ENCODE results near the gene RAX. TPM values are rescaled to one million over a fixed set of nuclear protein-coding genes. Genes with fewer than 3 reads are reported as not detected.
"Not testable (repeated sequence)": the region's sequence is repeated elsewhere in the genome, so short reads cannot be mapped to it uniquely, and the experiment has no call there.

RAX gene
- total RNA-seq, 1 donor from 2014 or later: not detected

DNA sequence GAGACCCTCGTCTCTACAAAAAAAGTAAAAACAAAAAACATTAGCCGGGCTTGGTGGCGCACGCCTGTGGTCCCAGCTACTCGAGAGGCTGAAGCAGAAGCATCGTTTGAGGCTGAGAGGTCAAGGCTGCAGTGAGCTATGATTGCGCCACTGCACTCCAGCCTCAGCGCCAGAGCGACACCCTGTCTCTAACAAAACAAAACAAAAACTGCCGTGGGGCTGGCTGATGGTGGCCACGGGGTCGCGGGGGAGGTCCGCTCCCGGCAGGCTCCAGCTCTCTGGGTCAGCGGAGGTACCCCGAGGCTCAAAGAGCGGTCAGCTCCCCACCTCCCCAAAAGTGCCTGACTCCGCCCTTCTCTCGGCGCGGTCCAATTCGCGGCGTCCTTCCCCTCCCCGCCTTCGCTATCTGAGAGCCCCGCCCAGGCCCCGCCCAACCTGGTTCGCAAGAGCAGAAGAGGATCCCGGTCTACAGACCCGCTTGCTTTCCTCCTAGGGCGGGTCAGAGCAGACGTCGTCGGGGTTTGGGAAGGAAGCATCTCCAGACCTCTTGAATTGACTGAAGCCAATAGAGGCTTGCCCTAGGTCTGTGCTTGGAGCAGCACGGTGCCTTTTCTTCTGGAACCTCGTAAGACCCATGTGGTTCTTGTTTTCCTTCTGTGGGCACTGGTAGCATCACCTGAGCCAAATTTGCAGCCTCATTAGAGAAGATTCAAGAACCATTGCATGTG lies 7.8 kb downstream of the RAX start:
- H3K4me3 Mint-ChIP-seq (ENCODE audit: unreplicated experiment): peak overlapping the region; percentile 37
- peaks cover 47% of the 10 kb centered on the region for H3K27me3 Mint-ChIP-seq (ENCODE audit: unreplicated experiment)
- H3K4me1 Mint-ChIP-seq (ENCODE audit: unreplicated experiment): peaks cover 13% of the 10 kb centered on the region
- no peaks in the 10 kb centered on the region for H3K9me3 Mint-ChIP-seq (ENCODE audit: unreplicated experiment)
- no peak overlapping the region for H3K27ac Mint-ChIP-seq (ENCODE audit: unreplicated experiment)
- peaks cover 9% of the 10 kb centered on the region for H3K36me3 Mint-ChIP-seq (ENCODE audit: low read depth, unreplicated experiment)
- DNase-seq (ENCODE audit: low spot score): peak; percentile 26
- TF ChIP-seq, protein P1, sequence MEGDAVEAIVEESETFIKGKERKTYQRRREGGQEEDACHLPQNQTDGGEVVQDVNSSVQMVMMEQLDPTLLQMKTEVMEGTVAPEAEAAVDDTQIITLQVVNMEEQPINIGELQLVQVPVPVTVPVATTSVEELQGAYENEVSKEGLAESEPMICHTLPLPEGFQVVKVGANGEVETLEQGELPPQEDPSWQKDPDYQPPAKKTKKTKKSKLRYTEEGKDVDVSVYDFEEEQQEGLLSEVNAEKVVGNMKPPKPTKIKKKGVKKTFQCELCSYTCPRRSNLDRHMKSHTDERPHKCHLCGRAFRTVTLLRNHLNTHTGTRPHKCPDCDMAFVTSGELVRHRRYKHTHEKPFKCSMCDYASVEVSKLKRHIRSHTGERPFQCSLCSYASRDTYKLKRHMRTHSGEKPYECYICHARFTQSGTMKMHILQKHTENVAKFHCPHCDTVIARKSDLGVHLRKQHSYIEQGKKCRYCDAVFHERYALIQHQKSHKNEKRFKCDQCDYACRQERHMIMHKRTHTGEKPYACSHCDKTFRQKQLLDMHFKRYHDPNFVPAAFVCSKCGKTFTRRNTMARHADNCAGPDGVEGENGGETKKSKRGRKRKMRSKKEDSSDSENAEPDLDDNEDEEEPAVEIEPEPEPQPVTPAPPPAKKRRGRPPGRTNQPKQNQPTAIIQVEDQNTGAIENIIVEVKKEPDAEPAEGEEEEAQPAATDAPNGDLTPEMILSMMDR (IDR thresholded peaks at IDR 0.05; ENCODE audit: unreplicated experiment): no peak

DNA sequence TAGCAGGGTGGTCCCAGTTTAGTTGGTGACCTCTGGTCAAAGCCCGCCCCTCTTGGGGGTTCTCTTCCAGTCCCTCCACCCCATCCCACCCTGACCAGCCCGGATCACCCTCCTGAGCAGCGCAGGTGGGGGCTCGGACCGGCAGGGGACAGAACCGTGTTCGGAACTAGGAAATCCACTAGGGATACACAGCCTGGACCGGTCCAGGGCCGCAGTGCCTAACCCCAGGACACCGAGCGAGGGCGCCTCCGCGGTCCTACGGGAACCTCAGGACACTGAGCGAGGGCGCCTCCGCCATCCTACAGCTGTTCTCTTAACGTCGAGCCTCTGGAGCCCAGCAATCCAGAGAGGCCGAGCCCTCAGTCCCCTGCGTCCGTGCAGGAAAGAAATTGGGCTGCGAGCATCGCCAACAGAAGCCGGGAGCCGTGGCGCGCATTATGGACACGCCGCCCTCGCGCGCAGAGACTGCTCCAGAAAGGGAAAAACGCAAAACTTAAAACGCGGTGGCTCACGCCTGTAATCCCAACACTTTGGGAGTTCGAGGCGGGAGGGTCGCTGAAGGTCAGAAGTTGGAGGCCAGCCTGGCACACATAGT lies 8.5 kb downstream of the RAX start:
- TF ChIP-seq, protein P1 (IDR thresholded peaks at IDR 0.05; ENCODE audit: unreplicated experiment): no peak
- Mint-ChIP-seq H3K36me3 (ENCODE audit: low read depth, unreplicated experiment) (peaks cover 7% of the 10 kb centered on the region), H3K4me1 (ENCODE audit: unreplicated experiment) (peaks cover 11% of the 10 kb centered on the region), H3K27me3 (ENCODE audit: unreplicated experiment) (peaks cover 42% of the 10 kb centered on the region), H3K27ac (ENCODE audit: unreplicated experiment) (no peak overlapping the region), H3K4me3 (ENCODE audit: unreplicated experiment) (peak overlapping the region; percentile 37), H3K9me3 (ENCODE audit: unreplicated experiment) (no peaks in the 10 kb centered on the region)
- peak; percentile 24 for DNase-seq (ENCODE audit: low spot score)

DNA sequence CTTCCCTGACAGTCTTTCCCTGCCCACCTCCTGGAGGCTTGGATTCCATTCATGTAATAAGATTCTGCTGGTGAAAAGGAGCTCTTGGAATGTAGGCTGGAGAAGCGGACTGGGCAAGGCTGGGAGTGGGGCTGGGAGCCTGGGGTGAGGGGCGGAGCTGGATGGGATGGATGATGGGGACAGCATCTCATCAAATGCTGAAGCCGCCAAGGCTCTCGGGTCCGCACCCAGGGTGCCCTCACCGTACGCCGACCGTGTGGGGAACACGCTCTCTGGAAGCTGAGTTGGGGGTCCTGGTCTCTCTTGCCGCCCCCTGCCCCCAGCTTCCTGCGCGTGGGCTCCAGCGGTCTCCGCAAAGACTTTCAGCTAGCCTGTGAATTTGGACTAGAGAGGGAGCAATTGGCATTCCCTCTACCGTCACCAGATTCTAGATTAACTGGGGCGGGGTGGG lies 9.1 kb downstream of the RAX start:
- H3K36me3 Mint-ChIP-seq (ENCODE audit: low read depth, unreplicated experiment): peaks cover 4% of the 10 kb centered on the region
- TF ChIP-seq, protein P1 (IDR thresholded peaks at IDR 0.05; ENCODE audit: unreplicated experiment): no peak
- DNase-seq (ENCODE audit: low spot score): no peak
- H3K4me1 Mint-ChIP-seq (ENCODE audit: unreplicated experiment): peaks cover 9% of the 10 kb centered on the region
- H3K27me3 Mint-ChIP-seq (ENCODE audit: unreplicated experiment): peaks cover 38% of the 10 kb centered on the region
- H3K9me3 Mint-ChIP-seq (ENCODE audit: unreplicated experiment): no peaks in the 10 kb centered on the region
- H3K4me3 Mint-ChIP-seq (ENCODE audit: unreplicated experiment): no peak overlapping the region
- no peak overlapping the region for H3K27ac Mint-ChIP-seq (ENCODE audit: unreplicated experiment)

DNA sequence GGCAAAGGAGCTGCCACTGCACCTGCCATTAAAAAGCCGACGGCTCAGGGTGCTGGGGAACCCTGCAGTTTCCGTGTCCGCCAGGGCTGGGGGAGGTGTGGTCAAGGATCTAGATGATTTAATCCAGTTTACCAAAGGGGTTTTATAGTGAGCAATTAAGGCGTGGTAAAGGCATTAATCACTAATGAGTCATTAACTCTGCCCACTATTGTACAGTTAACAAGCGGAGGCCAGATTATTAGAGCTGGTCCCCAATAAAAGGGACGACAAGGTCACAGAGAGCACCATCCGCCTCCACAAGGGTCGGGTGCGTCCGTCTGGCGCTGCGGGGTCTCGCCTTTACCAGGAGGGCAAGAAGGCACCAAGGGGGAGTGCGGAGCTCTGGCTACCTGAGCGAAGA lies 9.6 kb downstream of the RAX start:
- Mint-ChIP-seq H3K9me3 (ENCODE audit: unreplicated experiment) (no peaks in the 10 kb centered on the region), H3K27me3 (ENCODE audit: unreplicated experiment) (peaks cover 38% of the 10 kb centered on the region), H3K4me3 (ENCODE audit: unreplicated experiment) (no peak overlapping the region), H3K27ac (ENCODE audit: unreplicated experiment) (no peak overlapping the region), H3K4me1 (ENCODE audit: unreplicated experiment) (peaks cover 9% of the 10 kb centered on the region), H3K36me3 (ENCODE audit: low read depth, unreplicated experiment) (peaks cover 4% of the 10 kb centered on the region)
- TF ChIP-seq, protein P1 (IDR thresholded peaks at IDR 0.05; ENCODE audit: unreplicated experiment): no peak
- DNase-seq (ENCODE audit: low spot score): no peak

DNA sequence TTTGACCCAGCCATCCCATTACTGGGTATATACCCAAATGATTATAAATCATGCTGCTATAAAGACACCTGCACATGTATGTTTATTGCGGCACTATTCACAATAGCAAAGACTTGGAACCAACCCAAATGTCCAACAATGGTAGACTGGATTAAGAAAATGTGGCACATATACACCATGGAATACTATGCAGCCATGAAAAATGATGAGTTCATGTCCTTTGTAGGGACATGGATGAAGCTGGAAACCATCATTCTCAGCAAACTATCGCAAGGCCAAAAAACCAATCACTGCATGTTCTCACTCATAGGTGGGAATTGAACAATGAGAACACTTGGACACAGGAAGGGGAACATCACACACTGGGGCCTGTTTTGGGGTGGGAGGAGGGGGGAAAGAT lies 11.0 kb downstream of the RAX start:
- not testable (repeated sequence) for H3K9me3 Mint-ChIP-seq (ENCODE audit: unreplicated experiment); H3K36me3 Mint-ChIP-seq (ENCODE audit: low read depth, unreplicated experiment); H3K4me3 Mint-ChIP-seq (ENCODE audit: unreplicated experiment)

DNA sequence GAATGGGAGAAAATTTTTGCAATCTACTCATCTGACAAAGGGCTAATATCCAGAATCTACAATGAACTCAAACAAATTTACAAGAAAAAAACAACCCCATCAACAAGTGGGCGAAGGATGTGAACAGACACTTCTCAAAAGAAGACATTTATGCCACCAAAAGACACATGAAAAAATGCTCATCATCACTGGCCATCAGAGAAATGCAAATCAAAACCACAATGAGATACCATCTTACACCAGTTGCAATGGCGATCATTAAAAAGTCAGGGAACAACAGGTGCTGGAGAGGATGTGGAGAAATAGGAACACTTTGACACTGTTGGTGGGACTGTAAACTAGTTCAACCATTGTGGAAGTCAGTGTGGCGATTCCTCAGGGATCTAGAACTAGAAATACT lies 11.4 kb downstream of the RAX start:
- not testable (repeated sequence) for H3K36me3 Mint-ChIP-seq (ENCODE audit: low read depth, unreplicated experiment); DNase-seq (ENCODE audit: low spot score); H3K4me1 Mint-ChIP-seq (ENCODE audit: unreplicated experiment); H3K27ac Mint-ChIP-seq (ENCODE audit: unreplicated experiment); H3K4me3 Mint-ChIP-seq (ENCODE audit: unreplicated experiment); H3K9me3 Mint-ChIP-seq (ENCODE audit: unreplicated experiment)
- peaks cover 25% of the 10 kb centered on the region for H3K27me3 Mint-ChIP-seq (ENCODE audit: unreplicated experiment)

More for the DNA sequence above, 11.0 kb downstream of the RAX start:
- not testable (repeated sequence) for DNase-seq (ENCODE audit: low spot score); H3K4me1 Mint-ChIP-seq (ENCODE audit: unreplicated experiment); H3K27ac Mint-ChIP-seq (ENCODE audit: unreplicated experiment)
- H3K27me3 Mint-ChIP-seq (ENCODE audit: unreplicated experiment): peaks cover 28% of the 10 kb centered on the region

DNA sequence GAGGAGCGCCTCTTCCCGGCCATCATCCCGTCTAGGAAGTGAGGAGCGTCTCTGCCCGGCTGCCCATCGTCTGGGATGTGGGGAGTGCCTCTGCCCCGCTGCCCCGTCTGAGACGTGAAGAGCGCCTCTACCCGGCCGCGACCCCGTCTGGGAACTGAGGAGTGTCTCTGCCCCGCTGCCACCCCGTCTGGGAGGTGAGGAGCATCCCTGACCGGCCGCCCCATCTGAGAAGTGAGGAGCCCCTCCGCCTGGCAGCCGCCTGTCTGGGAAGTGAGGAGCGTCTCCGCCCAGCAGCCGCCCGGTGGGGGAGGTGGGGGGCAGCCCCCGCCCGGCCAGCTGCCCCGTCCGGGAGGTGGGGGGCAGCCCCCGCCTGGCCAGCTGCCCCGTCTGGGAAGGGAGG lies 17.8 kb downstream of the RAX start:
- not testable (repeated sequence) for H3K4me1 Mint-ChIP-seq (ENCODE audit: unreplicated experiment); H3K27me3 Mint-ChIP-seq (ENCODE audit: unreplicated experiment); H3K4me3 Mint-ChIP-seq (ENCODE audit: unreplicated experiment); H3K27ac Mint-ChIP-seq (ENCODE audit: unreplicated experiment); H3K9me3 Mint-ChIP-seq (ENCODE audit: unreplicated experiment); DNase-seq (ENCODE audit: low spot score); H3K36me3 Mint-ChIP-seq (ENCODE audit: low read depth, unreplicated experiment)

Measured in endothelial cell (in vitro differentiated cells).